Mammary microvascular endothelial cell (primary cell): ENCODE measurements around the gene POM121. TPM values are rescaled to one million over a fixed set of nuclear protein-coding genes. Genes with fewer than 3 reads are reported as not detected.

ENCODE experiments used
- total RNA-seq: library from RNA; depleted of rRNA; stranded (reverse); fragments of >200 nt; gene quantifications from 2 replicates; pipeline ENCODE4 v1.2.3, GENCODE V29; 2015

The POM121 gene
- 9.6 and 10.2 TPM in 2 replicates for total RNA-seq

GRCh38 chr7:72924733-72925545 lies at the start of gene POM121:
TSS of gene POM121 (plus strand) at chr7:72925095. CDS start at chr7:72925122, 27 bp downstream.

GRCh38 chr7:72968980-72969516 lies 44.2 kb downstream of the POM121 start, which contains the start of gene TRIM74:
TSS of gene TRIM74 (minus strand) at chr7:72969466. CDS start at chr7:72966157, 3,309 bp downstream.

Other genes starting within 250 kb of the POM121 start
- 0.33 and 0.79 TPM in 2 replicates for gene TYW1B, start 96.9 kb upstream of the POM121 start, total RNA-seq
- gene TRIM74, start 44.4 kb downstream of the POM121 start, total RNA-seq = not detected in 2 replicates
- not detected in 2 replicates for gene SPDYE8, start 104.7 kb downstream of the POM121 start, total RNA-seq
- not detected in 2 replicates for gene SPDYE11, start 132.8 kb downstream of the POM121 start, total RNA-seq
- not detected in 2 replicates for gene SPDYE9, start 160.9 kb downstream of the POM121 start, total RNA-seq